Measurements from ENCODE around the gene PHF21A.
"Not testable (repeated sequence)": the region's sequence is repeated elsewhere in the genome, so short reads cannot be mapped to it uniquely, and the experiment has no call there.

Gene PHF21A

GRCh38 chr11:46034041-46034440 lies 87.2 kb downstream of the PHF21A start:
- DNase-seq (ENCODE audit: low spot score) = no peak

GRCh38 chr11:46026606-46027293 lies 94.5 kb downstream of the PHF21A start:
- DNase-seq (ENCODE audit: low spot score) = no peak

- no peak for DNase-seq (ENCODE audit: low spot score)
Observed at GRCh38 chr11:46020084-46020599, 101.1 kb downstream of the PHF21A start.

GRCh38 chr11:46018651-46019050 lies 102.6 kb downstream of the PHF21A start:
- DNase-seq (ENCODE audit: low spot score) = no peak

GRCh38 chr11:46017341-46017740 lies 103.9 kb downstream of the PHF21A start:
- no peak for DNase-seq (ENCODE audit: low spot score)

- no peak for DNase-seq (ENCODE audit: low spot score)
Observed at GRCh38 chr11:46015941-46016340, 105.3 kb downstream of the PHF21A start.

GRCh38 chr11:46014168-46014567 lies 107.1 kb downstream of the PHF21A start:
- DNase-seq (ENCODE audit: low spot score) = not testable (repeated sequence)

- DNase-seq (ENCODE audit: low spot score) = no peak
Observed at GRCh38 chr11:46012185-46012584, 109.1 kb downstream of the PHF21A start.

- DNase-seq (ENCODE audit: low spot score) = no peak
Observed at GRCh38 chr11:46010100-46010499, 111.2 kb downstream of the PHF21A start.

GRCh38 chr11:46009647-46010046 lies 111.6 kb downstream of the PHF21A start:
- DNase-seq (ENCODE audit: low spot score) = no peak

- peak; percentile 71 for DNase-seq (ENCODE audit: low spot score)
Observed at GRCh38 chr11:46006418-46007070, 114.7 kb downstream of the PHF21A start.

GRCh38 chr11:46003572-46003971 lies 117.7 kb downstream of the PHF21A start:
- no peak for DNase-seq (ENCODE audit: low spot score)

- DNase-seq (ENCODE audit: low spot score) = no peak
Observed at GRCh38 chr11:46002189-46002588, 119.1 kb downstream of the PHF21A start.

- DNase-seq (ENCODE audit: low spot score) = no peak
Observed at GRCh38 chr11:46001448-46001914, 119.8 kb downstream of the PHF21A start.

- DNase-seq (ENCODE audit: low spot score) = no peak
Observed at GRCh38 chr11:45997599-45997998, 123.7 kb downstream of the PHF21A start.

- no peak for DNase-seq (ENCODE audit: low spot score)
Observed at GRCh38 chr11:45995342-45995734, 125.9 kb downstream of the PHF21A start.

- no peak for DNase-seq (ENCODE audit: low spot score)
Observed at GRCh38 chr11:45994371-45995341, 126.6 kb downstream of the PHF21A start.

- DNase-seq (ENCODE audit: low spot score) = no peak
Observed at GRCh38 chr11:45993531-45994001, 127.7 kb downstream of the PHF21A start.

- DNase-seq (ENCODE audit: low spot score) = no peak
Observed at GRCh38 chr11:45988921-45989320, 132.3 kb downstream of the PHF21A start.

- DNase-seq (ENCODE audit: low spot score) = no peak
Observed at GRCh38 chr11:45985212-45985611, 136.0 kb downstream of the PHF21A start.

- no peak for DNase-seq (ENCODE audit: low spot score)
Observed at GRCh38 chr11:45984192-45984591, 137.1 kb downstream of the PHF21A start.

- DNase-seq (ENCODE audit: low spot score) = no peak
Observed at GRCh38 chr11:45983471-45983845, 137.8 kb downstream of the PHF21A start.

Measured in LoVo (cell line).